DMS 273 (cell line): ENCODE measurements around the gene MYH10.

Source experiments
- DNase-seq: peaks from one replicate; lab custom pipeline; 2025; ENCODE audit not compliant: unreplicated experiment; lab: John Stamatoyannopoulos, UW

The MYH10 gene

DNA sequence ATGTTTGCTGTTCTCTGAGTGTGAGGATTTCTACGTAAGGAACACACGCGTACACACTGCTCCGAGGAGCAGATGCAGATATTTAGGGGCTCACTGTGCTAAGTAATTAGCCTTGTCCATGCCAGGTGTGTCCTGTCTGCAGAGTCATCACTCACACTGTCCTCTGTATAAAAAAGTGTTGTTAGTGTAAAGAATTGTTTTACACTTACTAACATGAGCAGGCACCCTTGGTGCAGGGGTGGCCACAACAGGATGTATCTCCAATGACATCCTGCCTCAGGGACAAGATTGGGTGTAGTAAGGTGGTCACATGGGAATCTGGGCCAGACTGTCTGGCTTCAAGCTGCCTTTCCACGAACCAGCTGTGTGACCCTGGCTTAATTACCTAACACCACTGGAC, 130.9 kb downstream of the MYH10 start:
- DNase-seq: no peak

GRCh38 chr17:8499171-8499570, 131.4 kb downstream of the MYH10 start:
- no peak for DNase-seq

DNA sequence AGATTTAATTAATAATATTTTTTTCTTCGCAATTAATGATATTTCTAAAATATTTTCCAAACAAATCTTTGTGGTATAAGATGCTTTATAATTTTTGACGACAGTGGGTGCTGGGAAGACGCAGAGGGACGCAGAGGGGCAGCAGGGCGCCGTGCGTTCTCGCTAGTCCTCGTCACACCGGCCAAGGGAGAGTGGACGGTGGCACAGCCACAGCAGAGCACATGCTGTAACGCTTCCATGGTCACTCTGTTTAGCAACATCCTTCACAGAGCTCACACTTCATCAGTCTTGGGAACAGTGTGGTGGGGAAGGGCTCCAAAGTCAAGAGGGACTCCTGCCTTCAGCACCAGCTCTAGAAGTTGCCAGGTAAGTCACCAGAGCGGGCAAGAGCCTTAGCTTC, 134.4 kb downstream of the MYH10 start:
- no peak for DNase-seq

GRCh38 chr17:8494506-8495111, 135.9 kb downstream of the MYH10 start:
- no peak for DNase-seq

DNA sequence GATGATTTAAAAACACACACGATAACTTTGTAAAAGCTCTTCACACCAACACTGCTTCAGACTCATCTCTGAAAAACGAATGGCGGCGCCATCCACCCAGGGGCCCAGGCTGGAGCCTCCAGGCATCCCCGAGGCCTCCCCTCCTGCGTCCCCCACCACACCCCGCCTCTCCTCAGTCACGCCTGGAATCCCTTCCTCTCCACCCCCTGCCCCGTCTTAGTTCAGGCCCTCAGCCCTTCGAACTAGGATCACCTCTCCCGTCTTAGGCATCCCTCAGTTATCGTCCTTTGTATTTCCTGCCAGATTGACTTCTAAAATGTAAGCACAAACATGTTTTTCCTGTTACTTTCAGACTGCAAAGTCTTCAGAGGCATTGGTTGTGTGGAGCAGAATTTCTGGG, 136.5 kb downstream of the MYH10 start:
- no peak for DNase-seq

DNA sequence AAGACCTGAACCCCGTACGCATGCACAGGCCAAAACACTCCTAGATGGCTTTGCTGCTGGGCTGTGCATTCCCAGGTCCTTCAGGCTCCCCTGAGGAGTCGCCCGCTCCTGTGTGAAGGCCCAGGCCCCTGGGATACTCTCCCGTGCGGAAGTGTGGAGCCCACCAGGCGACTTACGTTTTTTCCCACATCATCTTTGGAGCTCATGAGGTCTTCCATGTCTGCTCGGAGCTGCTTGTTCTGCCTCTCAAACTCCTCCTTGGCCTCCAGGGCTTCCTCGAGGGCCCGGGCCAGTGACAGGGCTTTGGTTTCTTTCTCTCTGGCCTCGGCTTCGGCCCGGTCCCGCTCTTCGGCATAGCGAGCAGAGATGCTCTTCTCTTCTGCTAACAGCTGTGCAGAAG, 138.4 kb downstream of the MYH10 start:
- DNase-seq: no peak

DNA sequence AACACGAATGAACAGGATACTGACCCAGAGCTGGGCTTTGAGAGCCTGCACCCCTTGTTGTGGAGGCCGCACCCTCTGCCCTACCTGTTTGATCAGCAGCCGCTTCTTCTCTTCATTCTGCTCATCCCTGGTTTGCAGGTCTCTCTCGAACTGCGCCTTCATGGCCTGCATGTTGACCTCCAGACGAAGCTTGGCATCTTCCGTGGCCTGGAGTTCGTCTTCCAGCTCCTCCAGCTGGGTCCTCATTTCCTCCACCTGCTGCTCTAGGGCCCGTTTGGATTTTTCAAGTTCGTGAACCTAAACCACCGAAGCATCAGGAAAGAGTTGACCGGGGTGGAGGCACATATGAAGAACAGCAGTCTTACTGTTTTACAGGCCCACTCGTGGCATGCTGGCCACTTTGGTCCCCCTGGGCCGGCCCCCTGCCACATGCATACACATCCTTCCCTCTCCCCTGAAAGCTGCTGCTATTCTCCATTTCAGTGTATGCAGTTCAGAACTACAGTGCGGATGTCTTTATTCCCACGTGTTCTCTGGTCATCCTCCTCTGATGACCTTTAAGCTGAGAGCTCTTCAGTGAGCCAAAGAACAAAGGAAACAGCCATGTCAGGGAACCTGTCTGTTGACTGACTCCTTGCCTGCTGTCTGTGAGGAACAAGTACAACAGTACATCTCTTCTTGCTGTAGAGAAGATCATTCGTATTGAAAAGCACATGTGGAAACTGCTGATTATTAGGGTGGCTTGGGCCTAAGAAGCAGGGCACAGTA, 140.1 kb downstream of the MYH10 start:
- no peak for DNase-seq

DNA sequence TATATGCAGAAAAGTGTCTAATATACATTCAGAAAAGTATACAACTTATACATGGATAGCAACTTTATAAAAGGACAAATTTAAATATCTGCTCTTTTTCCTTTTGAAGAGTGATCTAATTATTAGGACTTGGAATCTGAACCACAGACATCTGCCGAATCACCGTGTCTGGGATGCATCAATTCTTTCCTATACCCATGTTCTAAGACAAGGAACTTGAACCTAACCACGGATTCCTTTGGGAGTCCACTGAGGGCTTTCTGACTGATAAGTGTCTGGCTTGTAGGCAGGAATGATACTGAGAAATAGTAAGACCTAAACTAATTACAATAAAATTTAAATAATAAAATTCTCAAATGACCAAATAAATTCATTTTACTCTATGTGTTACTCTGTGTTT, 140.7 kb downstream of the MYH10 start:
- no peak for DNase-seq

DNA sequence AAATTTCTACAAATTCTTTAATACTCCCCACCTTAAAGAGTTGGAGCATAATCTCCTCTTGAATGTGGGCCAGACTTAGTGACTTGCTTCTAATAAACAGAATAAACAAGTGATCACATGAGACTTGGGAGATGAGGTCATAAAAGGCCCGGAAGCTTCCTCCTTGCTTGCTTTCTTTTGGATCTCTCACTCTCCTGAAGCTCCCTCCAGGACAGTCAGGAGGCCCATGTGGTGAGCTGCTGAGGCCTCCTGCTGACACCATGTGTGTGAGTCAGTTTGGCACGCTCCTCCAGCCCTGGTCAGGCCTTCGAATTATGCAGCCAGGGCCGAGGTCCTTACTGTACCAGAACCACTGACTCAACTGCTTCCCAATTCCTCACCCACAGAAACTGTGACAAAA, 141.6 kb downstream of the MYH10 start:
- no peak for DNase-seq

DNA sequence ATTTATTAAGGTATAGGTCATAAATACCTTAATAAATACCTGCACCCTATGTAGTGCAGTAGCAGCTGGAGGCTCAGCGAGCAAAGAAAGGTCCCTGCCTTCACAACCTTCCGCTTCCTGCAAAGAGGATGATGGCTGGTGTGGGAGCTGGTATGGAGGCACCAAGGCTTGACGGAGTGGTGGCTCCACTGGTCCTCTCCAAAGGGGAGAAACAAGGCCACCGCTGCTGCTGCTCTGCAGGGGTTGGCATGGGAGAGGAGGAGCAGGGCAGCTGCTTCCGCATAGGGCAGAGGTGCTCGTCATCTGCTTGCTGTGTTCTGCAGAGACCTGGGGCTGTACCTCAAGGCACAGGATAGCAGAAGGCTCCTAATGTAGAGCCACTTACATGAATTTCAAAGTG, 142.0 kb downstream of the MYH10 start:
- DNase-seq: no peak

- no peak for DNase-seq
Observed at GRCh38 chr17:8487743-8488142, 142.8 kb downstream of the MYH10 start.

DNA sequence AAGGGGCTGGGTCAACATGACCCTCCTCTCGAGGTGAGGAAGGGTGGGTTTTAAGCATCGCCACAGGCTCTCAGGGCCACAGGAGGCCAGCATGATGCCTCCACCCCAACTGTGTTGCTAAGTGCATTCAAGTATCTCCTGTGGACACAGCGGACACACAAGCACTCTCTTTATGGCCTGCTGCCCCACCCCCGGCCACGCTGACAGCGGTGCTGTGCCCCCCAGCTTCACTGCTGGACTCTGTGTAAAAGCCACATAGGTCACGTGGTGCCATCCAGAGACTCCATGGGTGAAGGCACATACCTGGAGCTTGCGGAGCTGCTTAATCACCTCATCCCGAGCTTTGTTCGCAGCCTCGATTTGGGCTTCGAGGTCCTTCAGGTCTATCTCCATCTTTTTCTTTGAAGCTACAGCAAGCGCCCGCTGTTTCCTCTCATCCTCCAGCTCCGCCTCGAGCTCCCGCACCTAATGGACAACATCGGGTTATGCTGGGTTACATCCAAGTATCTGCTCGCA, 143.3 kb downstream of the MYH10 start:
- DNase-seq: no peak

DNA sequence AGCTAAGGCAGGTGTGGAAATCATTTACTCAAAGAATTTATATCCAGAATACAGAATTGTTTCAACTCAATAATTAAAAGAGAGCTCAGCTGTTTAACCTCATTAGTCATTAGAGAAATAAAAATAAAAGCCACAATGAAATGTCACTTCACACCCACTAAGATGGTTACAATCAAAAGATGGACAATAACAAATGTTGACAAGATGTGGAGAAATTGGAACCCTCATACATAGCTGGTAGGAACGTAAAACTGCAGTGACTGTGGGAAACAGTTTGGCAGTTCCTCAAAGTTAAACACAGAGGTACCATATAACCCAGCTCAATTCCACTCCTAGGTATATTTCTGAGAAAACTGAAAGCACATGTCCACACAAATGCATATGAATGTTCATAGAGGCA, 145.0 kb downstream of the MYH10 start:
- DNase-seq: no peak

- DNase-seq: no peak
Observed at GRCh38 chr17:8484465-8484864, 146.1 kb downstream of the MYH10 start.

GRCh38 chr17:8482546-8482945, 148.0 kb downstream of the MYH10 start:
- no peak for DNase-seq

DNA sequence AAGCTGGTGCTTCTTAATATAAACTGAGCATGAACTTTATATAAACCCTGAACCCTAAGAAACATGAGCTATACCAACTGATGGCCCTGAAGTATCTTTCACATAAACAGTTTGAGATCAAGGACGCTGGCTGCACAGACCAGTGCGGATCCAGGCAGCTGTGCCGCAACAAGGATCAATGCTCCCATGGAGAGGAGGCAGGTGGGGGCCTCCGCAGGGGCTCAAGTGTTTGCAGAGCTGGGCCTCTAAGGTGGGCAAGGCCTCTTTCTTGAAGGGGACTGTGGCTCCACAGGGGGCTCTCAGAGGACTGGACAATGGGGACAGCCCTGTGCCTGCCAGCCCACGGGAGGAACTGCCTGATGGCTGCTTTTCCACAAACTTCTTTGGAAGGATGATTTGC, 148.8 kb downstream of the MYH10 start:
- DNase-seq: no peak

DNA sequence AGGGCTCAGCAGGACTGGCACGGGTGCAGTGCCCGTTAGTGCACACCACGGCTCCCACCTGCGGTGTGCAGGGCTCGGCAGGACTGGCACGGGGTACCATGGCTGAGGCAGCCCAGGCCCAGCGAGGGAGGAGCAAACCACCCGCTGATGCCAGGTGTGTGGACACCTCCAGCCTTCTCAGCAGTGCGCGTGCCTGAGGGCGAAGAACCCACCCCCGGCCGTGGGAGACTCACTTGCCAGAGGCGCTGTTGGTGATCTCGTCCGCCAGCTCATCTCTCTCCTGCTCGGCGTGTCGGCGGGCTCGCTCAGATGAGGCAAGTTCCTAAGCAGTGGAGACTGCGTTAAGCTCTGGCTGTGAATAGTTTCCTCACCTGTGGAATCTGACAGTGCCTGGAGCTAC, 149.4 kb downstream of the MYH10 start:
- no peak for DNase-seq

DNA sequence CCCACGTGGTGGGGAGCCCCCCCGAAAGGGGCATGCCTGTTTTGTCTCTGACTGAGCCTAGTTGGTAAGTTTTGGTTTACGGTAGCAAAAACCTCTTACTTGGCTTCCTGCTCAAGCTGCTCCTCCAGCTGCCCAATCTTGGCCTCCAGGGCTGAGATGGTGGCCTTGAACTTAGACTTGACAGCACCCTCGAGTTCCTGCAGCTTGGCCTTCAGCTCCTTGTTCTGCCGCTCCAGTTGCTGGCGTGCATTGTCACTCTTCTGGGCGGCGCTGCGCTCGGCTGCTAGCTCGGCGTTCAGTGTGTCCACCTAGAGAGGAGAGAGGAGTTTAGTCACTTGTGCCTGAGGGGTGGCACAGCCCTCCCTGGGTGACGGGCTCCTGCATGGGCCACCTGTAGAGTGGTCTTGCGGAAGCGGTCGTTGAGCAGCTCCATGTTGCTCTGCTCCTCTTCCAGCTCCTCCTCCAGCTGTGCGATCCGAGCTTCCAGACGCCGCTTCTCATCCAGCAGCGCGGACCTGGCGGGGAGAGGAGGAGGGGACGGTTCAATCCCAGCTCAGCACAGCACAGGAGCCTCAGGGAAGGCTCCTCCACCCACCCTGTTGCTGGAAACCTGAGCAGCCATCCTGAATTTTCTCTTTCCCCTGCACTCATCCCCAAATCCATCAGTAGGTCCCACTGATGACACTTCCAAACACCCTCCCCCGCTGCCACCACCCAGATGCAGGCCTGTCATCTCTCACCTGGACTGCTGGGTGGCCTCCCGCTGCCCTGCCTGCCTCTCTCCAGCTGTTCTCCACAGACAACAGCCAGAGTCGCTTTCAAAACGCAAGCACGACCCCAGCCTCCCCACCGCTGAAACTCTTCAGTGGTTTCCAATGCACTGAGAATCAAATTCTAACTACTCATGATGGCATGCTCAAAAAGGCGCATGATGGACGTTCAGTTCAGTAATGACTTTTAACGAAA, 150.2 kb downstream of the MYH10 start:
- DNase-seq: no peak

DNA sequence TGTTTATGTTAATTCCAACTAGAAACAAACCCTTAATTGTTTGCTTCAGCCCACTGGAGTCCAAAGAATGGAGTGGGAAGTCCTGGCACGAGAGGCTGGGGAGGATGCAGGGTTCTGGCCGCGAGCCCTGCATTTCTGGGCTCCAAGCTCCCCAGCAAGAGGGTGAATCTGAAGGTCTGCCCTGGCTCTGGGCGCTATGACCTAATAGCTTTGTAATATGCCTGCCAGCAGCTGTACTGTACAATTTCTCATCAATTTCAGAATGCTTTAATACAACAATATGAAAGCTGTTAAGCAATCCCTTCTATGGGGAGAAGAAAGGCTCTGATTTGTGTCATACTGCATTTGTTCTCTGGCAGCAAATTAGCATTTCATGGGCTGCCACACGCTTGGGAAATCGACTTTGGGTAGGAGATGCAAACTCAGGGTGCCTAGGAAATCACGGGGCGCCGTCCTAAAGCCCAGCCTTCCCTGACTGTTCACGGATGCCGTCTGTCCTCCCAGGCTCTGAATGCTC, 151.0 kb downstream of the MYH10 start:
- no peak for DNase-seq

GRCh38 chr17:8477715-8478441, 152.6 kb downstream of the MYH10 start:
- no peak for DNase-seq

DNA sequence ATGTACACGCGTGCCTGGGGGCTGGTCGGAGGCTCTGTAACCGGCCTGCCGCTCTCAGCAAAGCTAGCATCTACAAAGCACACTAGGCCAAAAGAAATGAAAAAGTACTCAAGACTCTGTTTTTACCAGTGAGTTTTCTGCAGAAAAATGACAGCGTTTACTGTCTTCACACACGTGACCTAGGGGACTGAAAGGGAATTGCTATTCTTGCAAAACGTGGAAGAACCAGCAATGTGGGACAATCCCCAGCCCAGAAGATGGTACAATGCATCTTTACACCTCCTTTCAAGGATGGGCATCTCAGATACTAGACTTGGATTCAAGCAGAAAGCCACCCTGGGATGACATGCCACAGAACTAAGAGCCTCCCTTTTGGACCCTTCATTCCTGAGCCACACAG, 153.4 kb downstream of the MYH10 start:
- DNase-seq: no peak
